Measurements from ENCODE around the gene ATXN7L2.

The ATXN7L2 gene

DNA sequence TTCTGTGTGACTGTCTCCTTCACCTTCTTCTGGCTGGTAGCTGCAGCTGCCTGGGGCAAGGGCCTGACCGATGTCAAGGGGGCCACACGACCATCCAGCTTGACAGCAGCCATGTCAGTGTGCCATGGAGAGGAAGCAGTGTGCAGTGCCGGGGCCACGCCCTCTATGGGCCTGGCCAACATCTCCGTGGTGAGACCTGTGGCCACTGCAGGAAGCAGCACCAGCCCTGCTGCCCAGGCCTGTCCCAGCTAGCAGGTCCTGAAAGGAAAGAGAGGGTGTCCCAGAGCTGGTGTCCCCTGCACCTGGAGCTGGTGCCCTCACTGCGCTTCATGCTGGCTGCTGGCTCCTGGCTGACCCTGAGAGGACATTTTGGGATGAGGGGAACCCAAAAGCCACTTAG is 5.9 kb upstream of the ATXN7L2 start:
- DNase-seq (ENCODE audit: low spot score) = no peak

DNA sequence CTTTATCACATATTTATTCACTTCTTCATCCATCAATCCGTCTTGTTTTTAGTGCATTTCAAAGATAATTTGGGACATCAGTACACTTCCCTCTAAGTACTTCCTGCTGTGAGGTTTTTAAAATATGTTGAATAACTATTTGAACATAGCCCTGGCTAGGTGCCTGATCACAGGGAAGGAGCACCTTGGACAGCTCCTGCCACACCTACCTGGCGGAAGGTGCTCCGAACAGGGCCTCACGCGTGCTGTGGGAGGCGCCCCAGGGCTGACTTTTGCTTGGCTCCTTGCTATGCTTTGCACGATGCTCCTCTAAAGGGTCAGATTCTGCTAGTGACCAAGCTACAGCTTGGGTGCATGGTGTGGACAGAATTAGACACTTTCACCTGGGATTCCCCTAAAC is 4.9 kb upstream of the ATXN7L2 start:
- no peak for DNase-seq (ENCODE audit: low spot score)

DNA sequence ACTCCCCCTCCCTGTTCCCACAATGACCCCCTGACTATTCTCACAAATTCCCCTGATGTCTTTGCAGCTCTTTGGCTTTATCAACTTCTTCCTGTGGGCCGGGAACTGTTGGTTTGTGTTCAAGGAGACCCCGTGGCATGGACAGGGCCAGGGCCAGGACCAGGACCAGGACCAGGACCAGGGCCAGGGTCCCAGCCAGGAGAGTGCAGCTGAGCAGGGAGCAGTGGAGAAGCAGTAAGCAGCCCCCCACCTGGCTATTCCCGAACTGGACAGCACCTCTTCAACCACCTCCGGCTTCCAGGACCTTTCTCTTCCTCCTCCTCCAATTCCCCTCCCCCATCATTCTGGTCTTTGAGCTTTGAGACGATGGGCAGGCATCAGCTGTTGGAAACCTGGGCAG is 4.4 kb upstream of the ATXN7L2 start:
- no peak for DNase-seq (ENCODE audit: low spot score)

DNA sequence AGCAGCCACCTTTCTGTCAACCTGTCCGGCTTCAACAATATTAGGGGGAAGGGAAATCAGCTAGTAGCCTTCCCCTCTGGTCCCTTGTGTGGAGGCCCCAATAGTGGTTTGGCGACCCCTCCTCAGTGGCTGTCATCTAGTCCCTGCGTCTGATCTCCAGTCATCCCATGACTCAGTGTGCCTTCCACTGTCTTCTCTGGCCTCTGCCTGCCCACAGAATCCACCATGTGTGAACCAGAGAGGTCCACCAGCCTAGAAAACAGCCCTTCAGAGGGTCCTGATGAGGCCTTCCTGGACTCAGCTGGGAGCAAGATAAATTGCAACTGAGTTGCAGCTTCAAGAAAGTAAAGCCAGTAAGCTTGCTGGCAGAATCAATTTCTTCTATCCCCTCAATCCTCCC is 3.8 kb upstream of the ATXN7L2 start:
- DNase-seq (ENCODE audit: low spot score) = no peak

DNA sequence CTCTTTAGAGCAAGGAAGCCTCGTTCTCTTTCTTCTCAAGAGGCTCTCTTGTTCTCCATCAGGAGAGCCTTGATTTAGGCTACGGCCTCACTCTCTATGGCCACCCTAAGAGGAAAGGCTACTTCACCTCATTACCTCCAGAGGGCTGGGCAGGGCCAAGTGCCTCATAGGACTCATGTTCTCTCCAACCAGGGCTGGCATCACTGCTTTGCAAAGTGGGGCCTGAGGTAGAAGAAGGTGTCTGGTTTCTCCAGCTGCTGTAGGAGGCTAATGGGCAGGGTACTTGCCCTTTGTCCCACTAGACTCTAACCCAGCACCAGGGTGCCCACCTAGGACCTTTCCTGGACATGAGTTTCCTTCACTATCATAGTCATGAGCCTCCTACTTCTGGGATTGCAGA is 2.1 kb upstream of the ATXN7L2 start:
- no peak for DNase-seq (ENCODE audit: low spot score)

DNA sequence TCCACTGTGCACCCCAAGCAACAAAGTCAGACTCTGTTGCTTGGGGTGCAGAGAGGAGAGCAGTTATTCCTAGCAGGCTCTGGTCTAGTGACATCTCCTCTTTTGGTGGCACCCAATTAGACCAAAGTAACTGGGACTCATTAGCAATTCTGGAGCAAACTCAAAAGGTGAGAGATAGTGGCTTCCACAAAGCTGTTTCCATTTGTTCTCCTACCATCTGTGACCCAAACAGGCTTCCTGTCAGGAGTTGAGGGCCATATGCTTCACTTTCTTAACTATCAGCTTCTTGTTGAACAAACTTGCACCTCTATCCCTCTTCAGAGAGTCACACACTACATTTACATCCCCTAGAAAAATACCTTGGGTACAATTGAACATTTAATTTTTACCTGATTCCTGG is 1.5 kb upstream of the ATXN7L2 start:
- DNase-seq (ENCODE audit: low spot score) = no peak

DNA sequence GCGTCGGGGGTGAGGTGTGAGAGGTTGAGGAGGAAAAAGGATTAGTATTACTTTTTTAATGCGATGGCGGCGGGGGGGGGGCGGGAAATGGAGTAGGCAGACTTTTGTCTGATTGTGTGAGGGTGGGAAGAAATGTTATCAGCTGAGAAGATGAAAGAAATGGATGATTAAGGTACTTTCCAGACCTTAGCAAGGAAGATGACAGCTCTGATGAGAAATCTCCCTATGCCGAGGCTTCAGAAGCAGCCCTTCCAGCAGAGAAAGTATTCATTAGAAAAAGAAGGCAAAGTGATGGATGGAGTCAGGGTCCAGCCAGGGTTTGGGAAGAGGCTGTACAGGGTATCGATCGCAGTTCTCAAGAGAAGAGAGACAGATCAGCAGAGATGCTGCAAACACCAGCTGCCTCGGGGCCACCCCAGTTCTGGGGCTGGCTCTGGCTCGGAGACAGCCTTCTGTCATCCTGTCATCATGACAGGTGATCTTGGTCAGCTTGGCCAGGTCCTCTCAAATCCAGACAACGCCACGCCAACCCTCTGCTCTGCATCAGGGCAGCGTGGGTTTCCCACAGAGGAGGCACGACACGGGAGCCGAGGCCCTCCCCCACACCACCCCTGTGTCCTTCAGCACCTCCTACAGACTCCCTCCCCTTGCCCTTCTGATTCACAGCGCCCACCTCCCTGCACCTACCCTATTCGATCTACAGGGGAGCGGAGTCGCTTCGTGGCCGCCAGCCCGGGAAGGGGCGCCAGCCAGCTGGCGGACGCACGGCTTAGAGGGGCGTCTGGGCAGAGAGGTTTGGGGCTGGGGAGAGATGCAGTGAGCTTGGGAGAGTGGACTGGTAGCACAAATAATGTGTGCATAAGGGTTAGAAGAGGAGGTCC is 674 bp upstream of the ATXN7L2 start:
- peak; percentile 62 for DNase-seq (ENCODE audit: low spot score)

DNA sequence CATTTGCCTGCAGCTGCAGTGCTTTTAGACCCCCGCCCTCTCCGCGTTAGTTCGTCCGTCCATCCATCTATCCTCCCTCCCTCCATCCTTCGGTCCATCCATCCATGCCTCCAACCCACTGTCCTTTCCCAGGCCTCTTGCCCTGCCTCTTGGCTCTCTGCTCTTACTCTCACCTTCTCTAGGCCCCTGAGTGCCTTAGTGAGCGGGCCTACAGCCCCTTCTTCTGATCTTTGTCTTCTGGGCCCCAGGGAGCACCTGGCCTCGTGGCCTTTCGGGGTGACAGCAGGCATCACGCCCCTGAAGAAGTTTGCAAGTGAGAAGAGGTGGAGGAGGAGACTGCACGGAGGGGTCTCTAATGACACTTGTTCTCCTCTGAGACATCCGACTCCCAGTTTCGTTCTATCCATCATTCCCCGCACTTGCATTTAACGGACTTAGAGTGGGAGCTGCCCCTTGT is 842 bp downstream of the ATXN7L2 start:
- no peak for DNase-seq (ENCODE audit: low spot score)

DNA sequence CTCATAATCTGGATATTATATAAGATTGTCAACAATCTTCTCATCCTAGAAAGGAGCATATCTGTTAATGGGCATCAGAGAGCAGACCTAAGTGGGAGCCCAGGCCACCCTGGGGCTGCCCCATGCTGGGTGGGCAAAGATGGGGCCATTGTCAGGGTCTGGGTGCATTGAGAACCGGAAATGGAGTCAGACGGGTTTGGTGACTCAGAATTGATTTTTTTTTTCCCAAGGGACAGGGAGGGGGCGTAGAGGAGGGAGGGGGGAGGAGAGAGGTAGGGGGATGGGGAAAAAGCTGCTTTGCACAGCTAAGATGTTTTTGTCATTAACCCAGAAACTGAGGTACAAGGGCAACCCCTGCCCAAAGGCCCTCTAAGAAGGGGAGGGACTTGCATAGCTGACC is 1.3 kb downstream of the ATXN7L2 start:
- DNase-seq (ENCODE audit: low spot score) = no peak

DNA sequence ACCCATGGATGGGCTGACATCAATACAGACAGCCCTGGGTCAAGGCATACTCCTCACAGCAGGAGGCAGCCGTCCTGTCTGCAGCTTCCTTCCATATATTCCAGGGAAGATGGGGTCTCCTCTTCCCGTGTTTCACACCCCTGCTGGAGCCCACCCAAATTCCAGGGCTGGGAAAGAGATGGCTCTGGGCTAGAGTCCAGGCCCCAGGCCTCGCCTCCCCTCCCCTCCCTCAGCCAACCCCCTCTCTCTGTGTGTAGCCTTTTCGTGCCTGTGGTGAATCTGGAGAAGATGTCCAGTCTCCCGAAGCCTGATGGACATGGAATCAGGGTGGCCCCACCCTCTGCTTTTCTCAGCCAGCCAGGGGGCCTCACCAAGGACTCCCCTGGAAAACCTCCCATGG is 3.6 kb downstream of the ATXN7L2 start:
- DNase-seq (ENCODE audit: low spot score) = no peak

DNA sequence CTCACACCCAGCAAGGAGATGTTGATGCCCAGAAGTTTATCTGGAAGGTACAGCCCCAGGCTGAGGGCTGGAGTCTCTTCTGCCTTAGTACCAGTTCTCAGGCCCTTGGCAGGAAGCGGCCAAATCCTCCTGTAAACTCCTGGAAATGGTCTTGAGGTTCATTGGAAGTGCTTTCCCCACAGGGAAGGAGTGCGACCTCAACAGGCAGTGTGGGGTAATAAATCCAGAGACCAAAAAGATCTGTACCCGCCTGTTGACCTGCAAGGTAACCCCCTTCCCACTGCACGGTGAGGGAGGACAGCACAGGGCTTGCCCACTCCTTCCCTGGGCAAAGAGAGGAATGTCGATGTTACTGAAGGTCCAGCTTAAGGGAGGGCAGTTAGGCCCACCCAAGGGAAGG is 4.5 kb downstream of the ATXN7L2 start:
- DNase-seq (ENCODE audit: low spot score) = no peak

DNA sequence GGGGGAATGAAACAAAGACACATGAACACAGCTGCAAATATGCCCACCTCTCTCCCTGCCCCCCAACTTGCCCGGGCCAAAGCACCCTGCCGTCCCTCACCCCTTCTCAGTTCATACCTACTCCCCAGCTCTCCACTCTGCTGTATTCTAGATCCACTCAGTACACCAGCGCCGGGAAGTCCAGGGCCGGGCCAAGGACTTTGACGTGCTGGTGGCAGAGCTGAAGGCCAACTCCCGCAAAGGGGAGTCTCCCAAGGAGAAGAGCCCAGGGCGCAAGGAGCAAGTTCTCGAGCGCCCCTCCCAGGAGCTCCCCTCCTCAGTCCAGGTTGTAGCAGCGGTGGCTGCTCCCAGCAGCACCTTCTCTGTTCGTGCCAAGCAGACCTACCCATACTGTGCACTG is 5.0 kb downstream of the ATXN7L2 start:
- DNase-seq (ENCODE audit: low spot score) = no peak

DNA sequence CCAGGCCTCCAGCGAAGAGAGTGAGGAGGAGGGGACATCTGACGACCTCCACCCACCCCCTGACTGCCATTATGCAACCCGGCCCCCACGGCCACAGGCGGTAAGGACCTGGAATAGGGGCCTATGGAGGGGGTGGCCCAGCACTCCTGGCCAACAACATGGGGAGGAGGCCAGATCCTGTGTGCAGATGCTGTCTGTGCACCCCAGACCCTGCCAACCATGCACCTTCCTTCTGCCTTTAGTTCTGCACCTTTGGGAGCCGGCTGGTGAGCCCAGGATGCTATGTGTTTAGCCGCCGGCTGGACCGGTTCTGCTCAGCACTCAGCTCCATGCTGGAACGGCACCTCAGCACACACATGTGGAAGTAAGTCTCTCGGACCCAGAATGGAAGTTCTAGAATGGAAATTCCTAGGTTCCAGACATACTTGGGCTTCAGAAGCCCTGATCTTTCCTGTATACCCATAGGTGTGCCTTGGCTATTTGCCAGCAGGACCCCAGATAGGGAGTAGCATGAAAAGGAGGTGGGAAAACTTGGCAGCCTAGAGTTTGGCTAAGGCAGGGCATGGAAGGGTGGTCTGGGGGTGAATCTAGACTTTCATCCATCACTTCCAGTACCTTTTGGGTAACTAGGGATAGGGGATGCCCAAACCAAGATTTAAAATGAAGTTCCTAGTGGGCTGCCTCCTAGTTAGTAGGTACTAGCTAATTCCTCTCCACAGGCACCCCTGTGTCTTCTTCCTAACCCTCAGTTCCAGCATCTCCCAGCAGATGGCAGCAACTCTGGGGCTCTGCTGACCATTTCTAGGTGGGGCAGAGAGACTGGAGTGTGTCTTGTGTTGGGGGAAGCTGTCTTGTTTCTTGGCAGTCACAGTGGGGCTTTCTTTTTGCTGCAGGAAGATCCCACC is 6.6 kb downstream of the ATXN7L2 start:
- peak; percentile 81 for DNase-seq (ENCODE audit: low spot score)

DNA sequence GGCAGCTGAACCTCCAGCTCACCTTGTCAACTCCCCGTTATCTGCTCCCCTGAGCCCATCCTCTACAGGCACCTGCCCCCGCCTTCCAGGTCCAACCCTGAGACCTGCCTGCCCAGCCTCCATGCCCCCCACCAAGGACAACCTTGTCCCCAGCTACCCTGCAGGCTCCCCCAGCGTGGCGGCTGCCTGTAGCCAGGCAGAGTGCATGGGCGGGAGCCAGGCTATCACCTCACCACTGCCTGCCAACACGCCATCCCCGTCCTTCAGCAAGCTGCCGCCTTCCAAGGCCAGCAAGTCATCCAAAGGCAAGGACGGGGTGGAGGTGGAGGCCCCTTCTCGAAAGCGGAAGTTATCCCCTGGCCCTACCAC is 7.2 kb downstream of the ATXN7L2 start:
- no peak for DNase-seq (ENCODE audit: low spot score)

DNA sequence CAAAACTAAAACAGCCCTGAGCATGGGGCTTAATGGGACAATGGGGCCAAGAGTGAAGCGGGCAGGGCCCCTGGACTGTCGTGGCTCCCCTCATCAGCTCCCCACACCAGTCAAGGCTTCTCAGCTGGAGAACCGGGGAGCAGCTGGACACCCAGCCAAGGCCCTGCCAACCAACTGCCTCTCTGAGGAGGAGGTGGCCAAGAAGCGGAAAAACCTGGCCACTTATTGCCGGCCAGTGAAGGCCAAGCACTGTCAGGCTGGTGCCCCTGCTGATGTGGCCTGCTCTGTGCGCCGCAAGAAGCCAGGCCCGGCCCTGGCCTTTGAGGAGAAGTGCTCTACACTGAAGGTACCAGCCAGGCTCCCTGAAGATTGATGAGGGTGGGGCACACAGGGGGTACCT is 7.7 kb downstream of the ATXN7L2 start:
- DNase-seq (ENCODE audit: low spot score) = no peak

DNA sequence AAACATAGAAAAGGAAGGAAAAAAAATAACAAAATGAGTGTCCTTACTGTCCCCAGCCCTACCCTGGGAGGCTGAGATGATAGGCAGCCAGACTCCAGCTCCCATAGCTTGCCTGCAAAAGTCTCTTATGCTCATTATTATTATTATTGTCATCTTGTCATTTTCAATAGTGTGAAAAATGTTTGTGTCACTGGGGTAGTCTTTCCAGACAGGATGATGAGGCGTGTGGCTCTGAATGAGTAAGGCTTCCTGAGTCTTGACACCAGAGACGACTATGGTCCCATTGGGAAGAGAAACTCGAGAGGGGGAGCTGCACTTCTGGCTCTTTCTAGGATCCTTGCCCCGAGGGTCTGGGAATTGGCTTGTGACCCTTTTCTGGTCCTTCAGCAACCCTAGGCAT is 9.1 kb downstream of the ATXN7L2 start:
- no peak for DNase-seq (ENCODE audit: low spot score)

DNA sequence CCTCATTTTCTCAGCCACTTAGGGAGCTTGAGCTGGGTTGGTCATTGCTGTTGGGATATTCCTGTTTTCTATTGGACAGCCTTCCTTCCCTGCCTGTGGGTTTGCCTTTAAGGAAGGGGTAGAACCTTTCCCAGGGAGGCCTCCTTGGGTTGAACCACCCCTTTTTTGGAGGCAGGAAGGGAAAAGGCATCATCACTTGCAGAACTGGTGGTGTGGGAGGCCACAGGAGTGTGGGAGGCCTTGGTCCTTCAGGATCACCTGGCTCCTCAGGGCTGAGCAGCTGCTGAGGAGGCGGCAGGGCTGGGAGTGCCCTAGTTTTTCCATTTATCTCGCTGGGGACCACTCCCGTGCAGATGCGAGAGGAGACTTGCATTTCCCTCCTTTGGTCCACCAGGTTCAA is 9.5 kb downstream of the ATXN7L2 start:
- no peak for DNase-seq (ENCODE audit: low spot score)

DNA sequence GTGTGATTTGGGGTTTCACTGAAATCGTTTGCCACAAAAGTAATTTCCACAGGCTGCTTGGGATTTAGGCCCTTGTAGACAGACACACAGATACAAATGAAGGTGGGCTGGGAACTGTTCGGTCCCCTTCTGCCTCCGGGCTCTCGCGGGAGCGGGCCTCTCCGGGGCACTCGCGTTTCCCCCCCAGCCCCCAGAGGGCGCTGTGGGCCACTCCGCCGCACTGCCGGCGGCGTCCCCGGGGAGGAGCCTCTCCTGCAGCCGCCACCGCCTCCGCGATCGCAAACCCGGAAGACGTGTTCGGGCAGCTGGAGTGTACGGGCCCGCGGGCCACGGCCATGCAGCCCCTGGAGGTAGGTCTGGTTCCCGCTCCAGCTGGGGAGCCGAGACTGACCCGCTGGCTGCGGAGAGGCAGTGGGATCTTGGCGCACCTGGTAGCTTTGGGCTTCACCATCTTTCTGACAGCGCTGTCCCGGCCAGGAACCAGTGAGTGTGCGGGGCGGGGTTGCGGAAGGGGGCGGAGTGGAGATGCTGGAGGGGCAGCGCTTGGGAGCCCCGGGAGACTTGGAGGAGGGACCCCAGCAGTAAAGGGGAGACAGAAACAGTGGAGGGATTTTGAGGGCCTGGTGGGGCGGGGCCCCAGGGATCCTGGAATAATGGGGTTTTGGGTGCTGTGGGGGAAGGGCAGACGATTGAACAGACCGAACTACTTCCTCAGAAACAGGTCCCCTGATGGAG is 10.3 kb downstream of the ATXN7L2 start, which contains the start of gene CYB561D1:
CYB561D1 (plus strand) TSS at position 290 of the 735 bp plus-strand sequence; CDS start at position 336, 46 bp downstream.
- peak; percentile 88 for DNase-seq (ENCODE audit: low spot score)

DNA sequence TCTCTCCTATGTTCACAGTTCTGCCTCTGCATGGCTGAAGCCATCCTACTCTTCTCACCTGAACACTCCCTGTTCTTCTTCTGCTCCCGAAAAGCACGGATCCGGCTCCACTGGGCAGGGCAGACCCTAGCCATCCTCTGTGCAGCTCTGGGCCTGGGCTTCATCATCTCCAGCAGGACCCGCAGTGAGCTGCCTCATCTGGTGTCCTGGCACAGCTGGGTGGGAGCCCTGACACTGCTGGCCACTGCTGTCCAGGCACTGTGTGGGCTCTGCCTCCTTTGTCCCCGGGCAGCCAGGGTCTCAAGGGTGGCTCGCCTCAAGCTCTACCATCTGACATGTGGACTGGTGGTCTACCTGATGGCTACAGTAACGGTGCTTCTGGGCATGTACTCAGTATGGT is 12.0 kb downstream of the ATXN7L2 start:
- no peak for DNase-seq (ENCODE audit: low spot score)

DNA sequence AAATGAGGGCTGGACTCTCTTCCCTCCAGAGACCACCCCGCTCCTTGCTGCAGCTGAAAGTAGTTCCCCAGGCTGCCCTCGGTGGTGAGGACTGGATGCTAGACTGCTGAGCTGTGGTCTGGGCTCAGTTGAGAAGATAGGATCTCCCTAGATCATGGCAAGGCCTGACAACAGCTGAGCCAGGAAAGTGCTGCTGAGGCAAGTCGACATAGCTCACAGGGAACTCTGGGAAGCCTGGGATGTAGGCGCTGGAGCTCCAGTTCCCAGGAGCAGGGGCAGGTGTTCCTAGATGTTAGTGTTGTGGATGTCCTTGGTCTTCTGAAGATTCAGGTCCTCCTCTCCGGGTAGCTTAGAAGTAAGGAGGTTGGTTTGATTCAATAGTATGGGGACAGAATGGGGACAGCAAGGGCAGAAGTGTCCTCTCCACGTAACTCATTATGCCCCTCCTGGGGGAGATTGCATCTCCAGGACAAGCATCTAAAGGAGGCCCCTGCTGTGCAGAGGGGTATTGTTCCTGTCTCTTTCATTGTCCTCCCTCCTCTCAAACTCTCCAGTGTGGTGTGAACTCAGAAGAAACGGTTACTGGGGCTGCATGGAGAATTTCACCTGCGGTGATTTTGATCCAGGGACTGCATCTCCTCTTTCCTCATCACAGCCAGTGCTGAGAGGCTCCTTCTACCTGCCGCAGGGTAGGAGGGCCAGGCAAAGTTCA is 13.9 kb downstream of the ATXN7L2 start:
- no peak for DNase-seq (ENCODE audit: low spot score)

DNA sequence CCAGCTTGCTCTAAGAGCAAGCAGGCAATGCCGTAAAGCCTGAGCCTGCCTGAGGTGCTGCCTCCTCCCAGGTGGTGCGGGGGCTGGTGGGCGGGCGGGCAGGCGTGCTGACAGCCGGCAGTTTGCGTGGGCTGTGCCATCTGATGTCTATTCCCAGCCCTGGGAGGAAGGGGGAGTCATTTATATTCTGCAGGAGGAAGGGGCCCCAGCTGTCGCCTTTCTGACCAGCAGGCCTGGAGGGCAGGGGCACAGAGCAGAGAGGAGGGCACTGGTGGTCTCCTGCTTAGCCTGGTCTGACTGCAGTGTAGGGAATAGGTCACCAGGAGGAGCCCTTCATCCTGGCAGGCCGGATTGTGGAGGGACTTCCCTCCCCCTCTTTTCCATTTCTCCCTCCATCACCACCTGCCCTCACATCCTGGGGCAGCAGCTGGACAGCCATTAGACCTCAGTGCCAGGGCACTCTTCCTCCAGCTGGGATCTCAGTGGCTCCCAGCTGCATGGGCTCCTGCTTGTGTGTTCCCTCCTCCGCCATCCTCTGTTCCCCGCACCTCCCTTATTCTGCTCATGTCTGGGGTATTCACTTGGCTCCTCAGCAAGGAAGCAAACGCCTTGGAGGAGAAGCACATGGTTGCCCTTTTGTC is 14.6 kb downstream of the ATXN7L2 start:
- peak; percentile 43 for DNase-seq (ENCODE audit: low spot score)
